ENCODE data around the gene NAXE.

The NAXE gene

DNA sequence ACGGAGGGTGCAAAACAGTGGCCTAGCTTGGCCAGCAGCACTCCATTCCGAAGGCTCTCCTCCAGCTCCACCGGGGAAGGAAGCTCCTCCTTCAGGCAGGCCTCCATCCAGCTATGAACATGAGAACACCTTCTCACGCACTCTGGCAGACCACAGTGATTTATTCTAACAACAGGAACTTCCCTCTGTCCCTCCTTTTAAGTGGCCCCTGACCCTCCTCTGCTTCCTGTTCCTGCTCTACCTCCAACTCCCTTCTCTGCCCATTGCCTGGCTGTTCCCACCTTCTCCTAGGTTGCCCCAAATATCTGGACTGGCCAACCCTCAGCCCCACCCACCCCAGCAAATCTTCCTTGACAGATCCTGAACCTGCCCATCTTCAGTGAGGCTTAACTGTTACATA, 25.1 kb upstream of the NAXE start:
- no peak for TF ChIP-seq CTCF (conservative IDR thresholded peaks at IDR 0.05; ENCODE audit: low read depth, low read length)
- no peak overlapping the region for H3K4me3 ChIP-seq (ENCODE audit: low read length)
- no peak for DNase-seq (ENCODE audit: low read depth)

DNA sequence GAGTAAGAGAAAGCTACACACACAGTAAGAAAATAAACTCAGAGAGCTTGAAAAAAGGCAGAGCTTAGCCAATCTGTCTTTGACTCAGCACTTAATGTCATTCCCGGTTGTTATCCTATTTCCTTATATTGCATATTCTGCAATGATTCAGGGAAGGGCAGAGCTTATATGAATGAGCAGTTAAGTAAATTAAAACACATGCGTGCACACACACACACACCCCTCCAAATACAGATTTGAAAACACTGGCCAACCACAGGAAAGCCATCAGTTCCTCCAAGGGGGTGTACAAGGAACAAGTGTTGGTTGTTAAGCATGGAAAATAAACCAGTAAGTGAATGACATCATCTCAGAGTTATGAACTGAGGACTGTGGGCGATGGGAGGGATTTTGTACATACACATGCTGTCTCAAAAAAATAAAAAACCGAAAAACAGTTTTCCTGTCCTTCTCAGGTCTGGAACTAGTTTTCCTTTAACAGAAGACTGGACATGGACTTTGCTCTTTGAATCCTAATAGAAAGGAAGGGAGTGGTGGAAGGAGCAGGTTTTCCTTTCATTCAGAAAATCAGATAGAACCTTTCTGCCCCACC, 20.2 kb upstream of the NAXE start:
- DNase-seq (ENCODE audit: low read depth) = no peak
- no peak for TF ChIP-seq CTCF (conservative IDR thresholded peaks at IDR 0.05; ENCODE audit: low read depth, low read length)
- H3K4me3 ChIP-seq (ENCODE audit: low read length) = peak overlapping the region; percentile 83

GRCh38 chr1:156571919-156572662, 19.5 kb upstream of the NAXE start, which contains the start of gene IQGAP3:
Gene IQGAP3, minus strand, starts transcription at chr1:156572565. Its CDS starts 36 bp downstream, at chr1:156572529.
- TF ChIP-seq CTCF (conservative IDR thresholded peaks at IDR 0.05; ENCODE audit: low read depth, low read length) = no peak
- H3K4me3 ChIP-seq (ENCODE audit: low read length) = peak within 1 kb of the TSS; percentile 83

GRCh38 chr1:156572663-156573018, 18.9 kb upstream of the NAXE start:
- TF ChIP-seq CTCF (conservative IDR thresholded peaks at IDR 0.05; ENCODE audit: low read depth, low read length) = no peak
- no peak for DNase-seq (ENCODE audit: low read depth)
- H3K4me3 ChIP-seq (ENCODE audit: low read length) = peak overlapping the region; percentile 83

More at GRCh38 chr1:156571919-156572662, 19.5 kb upstream of the NAXE start, which contains the start of gene IQGAP3:
- no peak for DNase-seq (ENCODE audit: low read depth)

GRCh38 chr1:156574039-156574633, 17.4 kb upstream of the NAXE start:
- H3K4me3 ChIP-seq (ENCODE audit: low read length) = no peak overlapping the region
- DNase-seq (ENCODE audit: low read depth) = no peak
- TF ChIP-seq CTCF (conservative IDR thresholded peaks at IDR 0.05; ENCODE audit: low read depth, low read length) = no peak

GRCh38 chr1:156577550-156577949, 14.0 kb upstream of the NAXE start:
- DNase-seq (ENCODE audit: low read depth) = no peak
- no peak overlapping the region for H3K4me3 ChIP-seq (ENCODE audit: low read length)
- no peak for TF ChIP-seq CTCF (conservative IDR thresholded peaks at IDR 0.05; ENCODE audit: low read depth, low read length)
